SKM-1 treated with dmso at 0.1 percent for 144 hours (cell line): ENCODE data around the gene HPS5.
"Not testable (repeated sequence)": the region's sequence is repeated elsewhere in the genome, so short reads cannot be mapped to it uniquely, and the experiment has no call there.

Experiments used
- DNase-seq: peaks from one replicate; lab custom pipeline; 2025; ENCODE audit not compliant: unreplicated experiment; lab: John Stamatoyannopoulos, UW

HPS5 gene

GRCh38 chr11:18280438-18281045 is 41.4 kb downstream of the HPS5 start:
- no peak for DNase-seq

- peak; percentile 44 for DNase-seq
Observed at GRCh38 chr11:18277565-18278271, 44.2 kb downstream of the HPS5 start.

GRCh38 chr11:18271206-18271605 is 50.7 kb downstream of the HPS5 start:
- no peak for DNase-seq

GRCh38 chr11:18270102-18270501 is 51.8 kb downstream of the HPS5 start:
- DNase-seq, result no peak

- DNase-seq, result not testable (repeated sequence)
Observed at GRCh38 chr11:18269252-18269651, 52.7 kb downstream of the HPS5 start.

DNA sequence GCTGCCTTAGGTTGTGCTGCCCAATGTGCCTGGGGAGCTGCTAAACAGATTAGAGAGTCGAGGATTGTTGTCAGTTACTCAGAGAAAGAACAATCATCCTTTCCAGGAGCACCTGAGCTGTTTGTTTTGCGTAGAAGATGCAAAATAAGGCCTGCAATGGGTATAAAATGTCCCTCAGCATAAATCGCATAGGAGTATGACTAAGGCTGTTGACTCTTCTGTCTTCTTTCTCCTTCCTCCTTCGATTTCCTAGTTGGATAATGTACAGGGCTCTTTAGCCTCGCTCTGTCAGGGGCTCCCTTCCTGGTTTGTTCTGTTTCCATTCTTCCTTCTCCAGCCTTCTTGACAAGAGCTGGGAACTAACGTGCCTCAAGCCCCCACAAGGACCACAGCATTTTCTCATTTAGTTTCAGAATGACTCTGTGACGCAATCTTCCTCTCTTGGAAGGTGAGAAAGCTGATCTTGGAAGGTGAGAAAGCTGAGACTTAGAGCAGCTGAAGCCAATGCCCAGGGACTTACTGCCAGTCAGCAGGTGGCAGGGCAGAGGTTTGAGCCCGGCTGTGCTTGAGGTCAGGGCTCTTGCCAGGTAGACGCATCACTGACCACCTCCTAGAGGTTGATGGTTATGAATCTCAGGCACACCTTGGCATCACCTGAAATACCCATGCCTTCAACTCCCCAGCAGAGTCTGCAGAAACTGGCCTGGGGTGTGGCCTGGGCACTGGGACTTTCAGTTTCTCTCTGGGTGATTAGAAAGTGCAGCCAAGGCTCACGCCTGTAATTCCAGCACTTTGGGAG is 54.4 kb downstream of the HPS5 start:
- not testable (repeated sequence) for DNase-seq

GRCh38 chr11:18265949-18266348 is 56.0 kb downstream of the HPS5 start, which contains the start of gene SAA1:
Gene SAA1, plus strand, starts transcription at chr11:18266264. Its CDS starts 624 bp downstream, at chr11:18266888.
- DNase-seq, result no peak

DNA sequence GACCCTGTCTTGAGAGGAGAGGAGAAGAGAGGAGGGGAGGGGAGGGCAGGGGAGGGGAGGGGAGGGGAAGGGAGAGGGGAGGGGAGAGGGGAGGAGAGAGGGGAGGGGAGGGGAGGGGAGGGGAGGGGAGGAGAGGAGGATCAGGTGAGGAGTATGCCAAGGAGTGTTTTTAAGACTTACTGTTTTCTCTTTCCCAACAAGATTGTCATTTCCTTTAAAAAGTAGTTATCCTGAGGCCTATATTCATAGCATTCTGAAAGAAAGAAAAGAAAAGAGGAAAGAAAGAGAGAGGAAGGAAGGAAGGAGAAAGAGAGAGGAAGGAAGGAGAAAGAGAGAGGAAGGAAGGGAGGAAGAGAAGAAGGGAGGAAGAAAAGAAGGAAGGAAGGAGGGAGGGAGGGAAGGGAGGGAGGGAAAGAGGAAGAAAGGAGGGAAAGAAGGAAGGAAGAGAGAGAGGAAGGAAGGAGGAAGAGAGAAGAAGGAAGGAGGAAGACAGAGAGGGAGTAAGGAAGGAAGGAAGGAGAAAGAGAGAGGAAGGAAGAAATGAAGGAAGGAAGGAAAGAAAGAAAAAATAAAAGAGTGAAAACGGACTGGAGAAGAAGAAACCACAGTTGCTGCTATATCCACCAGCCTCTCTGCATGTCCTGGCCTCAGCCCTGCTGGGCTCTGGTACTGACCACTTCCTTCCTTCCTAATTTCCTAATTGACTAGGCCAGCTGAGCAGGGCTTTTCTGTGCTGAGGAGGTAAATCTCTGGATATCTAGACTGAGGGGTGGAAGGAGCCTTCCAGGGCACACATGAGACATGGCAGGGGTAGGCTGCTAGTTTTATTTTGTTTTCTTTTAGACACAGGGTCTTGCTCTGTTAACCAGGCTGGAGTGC is 57.0 kb downstream of the HPS5 start:
- DNase-seq, result no peak

DNA sequence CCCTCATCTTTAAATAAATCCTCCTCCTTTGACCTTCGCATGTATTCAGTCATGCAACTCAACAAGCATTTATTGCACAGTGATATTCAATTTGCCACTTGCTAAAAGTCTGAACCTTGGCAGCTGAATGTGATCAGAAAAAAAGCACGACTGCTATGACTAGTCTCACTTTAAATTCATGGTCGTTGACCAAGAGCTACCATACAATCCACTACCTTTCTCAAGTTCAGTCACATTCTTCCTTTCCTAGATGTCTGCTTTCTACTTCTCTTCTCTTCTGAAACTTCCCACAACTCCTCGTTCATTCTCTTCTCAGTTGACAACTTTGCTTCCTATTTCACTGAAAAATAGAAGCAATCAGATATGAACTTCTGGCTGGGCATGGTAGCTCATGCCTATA is 57.9 kb downstream of the HPS5 start:
- no peak for DNase-seq

- not testable (repeated sequence) for DNase-seq
Observed at GRCh38 chr11:18262681-18263350, 59.1 kb downstream of the HPS5 start.

GRCh38 chr11:18261721-18262120 is 60.2 kb downstream of the HPS5 start:
- no peak for DNase-seq

DNA sequence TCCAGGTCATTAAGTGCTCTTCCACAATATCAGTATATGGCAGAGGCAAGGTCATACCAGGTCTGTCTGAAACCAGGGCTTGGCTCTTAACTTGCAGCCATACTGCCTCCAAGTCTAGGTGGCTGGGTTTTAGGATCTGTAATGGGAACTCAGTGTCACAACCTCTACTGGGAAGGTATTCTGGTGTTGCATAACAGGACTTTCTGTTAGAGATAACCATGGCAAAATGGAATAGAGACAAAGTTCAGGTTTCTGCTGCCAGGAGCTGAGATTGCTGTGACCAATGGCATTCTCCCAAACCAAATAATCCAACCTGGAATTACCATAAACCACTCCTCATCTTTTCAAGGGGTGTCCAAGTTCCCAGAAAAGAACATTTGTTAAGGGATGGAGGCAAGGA is 62.7 kb downstream of the HPS5 start:
- DNase-seq, result no peak

GRCh38 chr11:18254781-18255361 is 67.1 kb downstream of the HPS5 start:
- DNase-seq, result no peak

DNA sequence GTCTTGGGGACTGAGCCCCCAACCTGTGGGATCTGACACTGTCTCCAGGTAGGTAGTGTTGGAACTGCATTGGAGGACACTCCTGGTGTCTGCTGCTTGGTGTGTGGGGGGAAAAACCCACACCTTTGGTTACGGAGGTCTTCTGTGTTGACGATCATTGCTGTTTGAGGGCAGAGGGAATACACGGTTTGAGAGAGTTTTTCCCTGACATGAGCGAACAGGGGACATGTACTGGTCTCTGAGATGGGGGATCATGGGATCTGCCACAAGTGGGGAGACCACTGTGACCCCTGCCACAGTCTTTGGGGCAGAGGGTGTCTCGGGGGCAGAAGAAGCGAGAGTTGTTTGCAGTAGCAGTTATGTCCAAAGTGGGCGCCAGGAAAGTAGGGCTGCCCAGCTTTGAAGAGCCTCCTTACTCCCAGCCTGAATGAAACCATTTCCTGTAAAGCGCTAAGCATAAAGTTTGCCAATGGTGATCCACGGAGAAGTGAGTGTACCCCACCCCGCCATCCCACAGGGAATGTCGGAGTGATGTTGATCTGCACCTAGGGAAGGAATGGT is 68.1 kb downstream of the HPS5 start:
- no peak for DNase-seq

DNA sequence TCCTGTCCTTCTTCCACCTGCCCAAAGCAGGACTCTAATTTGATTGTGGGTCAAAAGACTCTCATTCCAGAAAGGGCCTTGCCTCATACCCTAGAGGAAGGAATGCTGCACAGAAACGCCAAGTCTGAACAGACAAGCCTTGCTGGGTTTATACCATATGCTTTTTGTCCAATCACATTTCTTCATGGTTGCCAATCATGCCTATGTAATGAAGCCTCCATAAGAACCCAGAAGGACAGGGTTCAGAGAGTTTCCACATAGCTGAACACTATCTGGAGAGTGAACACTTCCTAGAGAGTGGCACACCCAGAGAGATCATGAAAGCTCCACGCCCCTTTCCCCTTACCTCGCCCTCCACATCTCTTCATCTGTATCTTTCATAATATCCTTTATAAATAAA is 68.7 kb downstream of the HPS5 start:
- no peak for DNase-seq

DNA sequence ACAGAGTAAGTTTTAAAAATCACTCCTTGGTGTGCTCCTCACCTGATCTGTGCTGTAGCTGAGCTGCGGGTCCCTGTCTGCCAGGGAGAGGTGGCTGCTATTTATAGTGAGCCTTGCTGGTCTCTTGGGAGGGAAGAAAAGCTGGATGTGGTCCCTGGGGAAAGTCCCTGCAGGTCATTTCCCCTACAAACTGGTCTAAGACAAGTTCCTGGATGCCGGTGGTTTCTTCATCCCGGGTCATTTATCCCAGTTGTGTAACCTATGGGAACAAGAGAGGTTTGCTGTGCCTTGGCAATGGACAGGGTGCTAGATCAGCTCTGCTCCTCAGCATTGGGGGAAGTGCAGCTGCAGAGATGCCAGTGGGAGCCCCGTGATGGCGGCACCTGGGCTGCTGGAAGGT is 73.4 kb downstream of the HPS5 start, which contains the start of gene SAA2:
Gene SAA2 (minus strand): TSS at position 108 of the 400 bp plus-strand sequence. CDS start 657 bp downstream, outside the sequence.
- DNase-seq, result no peak

DNA sequence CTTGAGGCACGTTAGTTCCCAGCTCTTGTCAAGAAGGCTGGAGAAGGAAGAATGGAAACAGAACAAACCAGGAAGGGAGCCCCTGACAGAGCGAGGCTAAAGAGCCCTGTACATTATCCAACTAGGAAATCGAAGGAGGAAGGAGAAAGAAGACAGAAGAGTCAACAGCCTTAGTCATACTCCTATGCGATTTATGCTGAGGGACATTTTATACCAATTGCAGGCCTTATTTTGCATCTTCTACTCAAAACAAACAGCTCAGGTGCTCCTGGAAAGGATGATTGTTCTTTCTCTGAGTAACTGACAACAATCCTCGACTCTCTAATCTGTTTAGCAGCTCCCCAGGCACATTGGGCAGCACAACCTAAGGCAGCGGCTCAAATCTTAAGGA is 74.8 kb downstream of the HPS5 start:
- not testable (repeated sequence) for DNase-seq

GRCh38 chr11:18246379-18247190 is 75.4 kb downstream of the HPS5 start:
- not testable (repeated sequence) for DNase-seq

- no peak for DNase-seq
Observed at GRCh38 chr11:18245396-18245795, 76.5 kb downstream of the HPS5 start.
